IMR-90 (cell line): ENCODE data around the gene RDH16. TPM values are rescaled to one million over a fixed set of nuclear protein-coding genes. Genes with fewer than 3 reads are reported as not detected.
"Not testable (repeated sequence)": the region's sequence is repeated elsewhere in the genome, so short reads cannot be mapped to it uniquely, and the experiment has no call there.

Source experiments
- ATAC-seq: fragments of 200-7000 bp; cut with Tn5 transposase; 2 replicates; pipeline ENCODE4 v1.9.1; 2020; ENCODE audit warnings: low read depth, mild to moderate bottlenecking, moderate library complexity
- BruUV-seq: library from RNA; stranded (reverse); fragments of 400-500 nt; replicated peaks from 2 replicates; lab custom pipeline; 2021; lab: Mats Ljungman, UMichigan
- CTCF ChIA-PET: fragments of 300-600 bp; formaldehyde crosslinking; extraction: SDS; loops from one replicate; lab custom pipeline; 2021; ENCODE audit warnings: antibody characterized with exemption; lab: Yijun Ruan, JAX
- POLR2A ChIA-PET: fragments of 300-600 bp; sonication (Branson Sonifier 250); formaldehyde crosslinking; loops from one replicate; lab custom pipeline; 2022; ENCODE audit warnings: antibody characterized with exemption; ENCODE audit not compliant: unreplicated experiment; lab: Charles Lee
- DNase-seq: peaks from one replicate; pipeline ENCODE4 v3.0.0; 2013
- H2AFZ ChIP-seq: replicated peaks from 2 replicates; pipeline ENCODE3; 2013; ENCODE audit warnings: low read length, mild to moderate bottlenecking; ENCODE audit not compliant: poor library complexity
- H2AK5ac ChIP-seq: 2 replicates; pipeline ENCODE4 v1.6.1; 2013; ENCODE audit warnings: low read depth, low read length, inconsistent platforms
- H2AK9ac ChIP-seq: replicated peaks from 2 replicates; pipeline ENCODE3; 2013; ENCODE audit warnings: mild to moderate bottlenecking, low read depth, low read length, moderate library complexity; ENCODE audit not compliant: poor library complexity
- H2BK120ac ChIP-seq: 2 replicates; pipeline ENCODE4 v1.6.1; 2013; ENCODE audit warnings: low read depth, low read length, inconsistent platforms
- H2BK15ac ChIP-seq: 3 replicates; pipeline ENCODE4 v1.6.1; 2013; ENCODE audit warnings: low read depth, low read length, inconsistent platforms
- H2BK20ac ChIP-seq: 2 replicates; pipeline ENCODE4 v1.6.1; 2013; ENCODE audit warnings: low read depth, mild to moderate bottlenecking, inconsistent platforms, low read length, moderate library complexity
- H2BK5ac ChIP-seq: 2 replicates; pipeline ENCODE4 v1.6.1; 2013; ENCODE audit warnings: mild to moderate bottlenecking, low read depth, low read length, inconsistent platforms; ENCODE audit not compliant: poor library complexity, severe bottlenecking
- H3K14ac ChIP-seq: replicated peaks from 2 replicates; pipeline ENCODE4 v1.6.1; 2013; ENCODE audit warnings: low read depth, low read length, inconsistent platforms
- H3K18ac ChIP-seq: 2 replicates; pipeline ENCODE4 v1.6.1; 2013; ENCODE audit warnings: low read depth, low read length, control low read depth
- H3K23ac ChIP-seq: 2 replicates; pipeline ENCODE4 v1.6.1; 2013; ENCODE audit warnings: low read depth, low read length, inconsistent platforms
- H3K27ac ChIP-seq: 2 replicates; pipeline ENCODE4 v1.5.1; 2013; ENCODE audit warnings: mild to moderate bottlenecking, control low read depth, low read length; ENCODE audit not compliant: insufficient read depth
- H3K27me3 ChIP-seq: 2 replicates; pipeline ENCODE4 v1.6.1; 2013; ENCODE audit warnings: low read length; ENCODE audit not compliant: control insufficient read depth, insufficient read depth
- H3K36me3 ChIP-seq: 2 replicates; pipeline ENCODE4 v1.6.1; 2013; ENCODE audit warnings: low read length, mixed read lengths; ENCODE audit not compliant: control insufficient read depth, insufficient read depth
- H3K4ac ChIP-seq: 2 replicates; pipeline ENCODE4 v1.6.1; 2013; ENCODE audit warnings: low read depth, low read length, inconsistent platforms
- H3K4me1 ChIP-seq: 2 replicates; pipeline ENCODE4 v1.6.1; 2013; ENCODE audit warnings: low read length, mixed read lengths; ENCODE audit not compliant: control insufficient read depth, insufficient read depth
- H3K4me2 ChIP-seq: 2 replicates; pipeline ENCODE4 v1.6.1; 2013; ENCODE audit warnings: low read depth, mild to moderate bottlenecking, control low read depth, low read length, moderate library complexity
- H3K4me3 ChIP-seq: 2 replicates; pipeline ENCODE4 v1.5.1; 2013; ENCODE audit warnings: low read depth, mild to moderate bottlenecking, control low read depth, low read length, moderate library complexity; ENCODE audit not compliant: insufficient read depth
- H3K56ac ChIP-seq: 2 replicates; pipeline ENCODE4 v1.6.1; 2013; ENCODE audit warnings: low read length, inconsistent platforms; ENCODE audit not compliant: insufficient read depth; ENCODE audit errors: extremely low read depth
- H3K79me1 ChIP-seq, 2 experiments: 2 replicates each; pipeline ENCODE4 v1.6.1; 2013; ENCODE audit warnings: low read length in 2 of 2, inconsistent platforms in 1 of 2, low read depth in 1 of 2
- H3K9ac ChIP-seq: 2 replicates; pipeline ENCODE4 v1.6.1; 2013; ENCODE audit warnings: low read depth, low read length, control low read depth
- H3K9me1 ChIP-seq: 2 replicates; pipeline ENCODE4 v1.6.1; 2013; ENCODE audit warnings: low read length, inconsistent platforms; ENCODE audit not compliant: insufficient read depth
- H3K9me3 ChIP-seq: 2 replicates; pipeline ENCODE4 v1.6.1; 2013; ENCODE audit warnings: low read length; ENCODE audit not compliant: control insufficient read depth, insufficient read depth
- H4K20me1 ChIP-seq: 2 replicates; pipeline ENCODE4 v1.6.1; 2013; ENCODE audit warnings: low read length, inconsistent platforms; ENCODE audit not compliant: insufficient read depth
- H4K5ac ChIP-seq: 2 replicates; pipeline ENCODE4 v1.6.1; 2013; ENCODE audit warnings: mild to moderate bottlenecking, low read depth, low read length, control low read depth
- H4K8ac ChIP-seq, 2 experiments: 2 replicates each; pipeline ENCODE4 v1.6.1; 2013; ENCODE audit warnings: low read depth in 2 of 2, low read length in 2 of 2, control low read depth in 1 of 2, inconsistent platforms in 1 of 2
- H4K91ac ChIP-seq: 2 replicates; pipeline ENCODE4 v1.6.1; 2013; ENCODE audit warnings: low read depth, low read length, inconsistent platforms; ENCODE audit not compliant: insufficient read depth
- WGBS, 2 experiments: methylation state at CpG; one replicate each; pipeline versions ENCODE4 v1.1.5 to v1.1.7; 2013; ENCODE audit warnings: missing lambda C conversion rate in 2 of 2; ENCODE audit not compliant: insufficient read length in 1 of 2; ENCODE audit errors: extremely low coverage in 2 of 2; 5-methylcytosine and 5-hydroxymethylcytosine counted together
- dilution Hi-C: fragments of 300-500 bp; cut with HindIII; formaldehyde crosslinking; loops from one replicate; pipeline ENCODE4 v1.14.3; 2018; ENCODE audit warnings: low sequenced_read_pairs; ENCODE audit not compliant: unreplicated experiment
- in situ Hi-C: fragments of 300-500 bp; cut with MboI; formaldehyde crosslinking; loops from 3 replicates; pipeline ENCODE4 v1.14.3; 2019; ENCODE audit warnings: low sequenced_read_pairs, inconsistent platforms, mixed read lengths
- intact Hi-C: fragments of 100-400 bp; cut with micrococcal nuclease; formaldehyde crosslinking; loops from 2 replicates; pipeline ENCODE4 v1.10.0; 2022
- polyA plus RNA-seq, 3 experiments: library from polyadenylated mRNA; depleted of rRNA; stranded (reverse); fragments of >200 nt; gene quantifications; 2 replicates each; pipeline ENCODE4 v1.2.3, GENCODE V29; 2012; ENCODE audit warnings: low replicate concordance in 1 of 3
- total RNA-seq: library from RNA; depleted of rRNA; stranded (reverse); fragments of >200 nt; gene quantifications from 2 replicates; pipeline ENCODE4 v1.2.3, GENCODE V29; 2012

The RDH16 gene
- total and polyA plus RNA-seq, 2 of the 4 experiments (the other 2 are of a cell fraction), result not detected

- H3K18ac ChIP-seq, ATAC-seq, H3K27me3 ChIP-seq, H2BK15ac ChIP-seq, H3K27ac ChIP-seq, H3K4me2 ChIP-seq, H3K56ac ChIP-seq, H3K9me1 ChIP-seq, POLR2A ChIA-PET, H3K36me3 ChIP-seq, BruUV-seq, H3K9ac ChIP-seq, in situ Hi-C loops, H2BK120ac ChIP-seq, H4K91ac ChIP-seq, H3K23ac ChIP-seq, H3K14ac ChIP-seq, H3K4me1 ChIP-seq, intact Hi-C loops, H3K4me3 ChIP-seq, H2BK5ac ChIP-seq, H3K9me3 ChIP-seq, H2AK9ac ChIP-seq, H2AK5ac ChIP-seq, H2BK20ac ChIP-seq, H3K4ac ChIP-seq, H4K5ac ChIP-seq, DNase-seq, H3K79me1 ChIP-seq, H2AFZ ChIP-seq, H4K8ac ChIP-seq, CTCF ChIA-PET, dilution Hi-C loops, H4K20me1 ChIP-seq: not testable (repeated sequence)
- WGBS, 2 experiments, result no CpG with 5 or more reads among the region's 4 CpGs
These were observed 7.7 kb upstream of the RDH16 start for GRCh38 chr12:56965124-56965523.

- CTCF ChIA-PET, H2AFZ ChIP-seq, H4K20me1 ChIP-seq, H3K9ac ChIP-seq, H3K14ac ChIP-seq, H2BK20ac ChIP-seq, H3K36me3 ChIP-seq, H3K4me1 ChIP-seq, H3K79me1 ChIP-seq, H2BK15ac ChIP-seq, H3K23ac ChIP-seq, H3K27me3 ChIP-seq, H3K4ac ChIP-seq, H4K8ac ChIP-seq, H3K9me1 ChIP-seq, H4K91ac ChIP-seq, dilution Hi-C loops, BruUV-seq, H3K18ac ChIP-seq, H3K27ac ChIP-seq, DNase-seq, ATAC-seq, in situ Hi-C loops, H4K5ac ChIP-seq, intact Hi-C loops, H3K9me3 ChIP-seq, H2BK120ac ChIP-seq, H2AK9ac ChIP-seq, H3K56ac ChIP-seq, H3K4me2 ChIP-seq, H3K4me3 ChIP-seq, H2AK5ac ChIP-seq, H2BK5ac ChIP-seq, POLR2A ChIA-PET: not testable (repeated sequence)
- no CpG with 5 or more reads among the region's 27 CpGs for WGBS, 2 experiments
These were observed 6.1 kb upstream of the RDH16 start for GRCh38 chr12:56963557-56963956.
